GM21723 (cell line): ENCODE measurements around the gene CAMTA1.

Experiments
- ATAC-seq: cut with Tn5 transposase; IDR thresholded peaks from one replicate; pipeline ENCODE4 v1.9.1; 2021; ENCODE audit warnings: mild to moderate bottlenecking, moderate library complexity; ENCODE audit not compliant: unreplicated experiment

Gene CAMTA1

GRCh38 chr1:7632176-7632575, 846.9 kb downstream of the CAMTA1 start:
- ATAC-seq, result no peak

GRCh38 chr1:7632681-7633080, 847.4 kb downstream of the CAMTA1 start:
- no peak for ATAC-seq

- no peak for ATAC-seq
Observed at GRCh38 chr1:7633506-7634245, 848.4 kb downstream of the CAMTA1 start.

GRCh38 chr1:7634546-7635240, 849.4 kb downstream of the CAMTA1 start:
- no peak for ATAC-seq

GRCh38 chr1:7636795-7637526, 851.7 kb downstream of the CAMTA1 start:
- no peak for ATAC-seq

GRCh38 chr1:7638078-7638477, 852.8 kb downstream of the CAMTA1 start:
- ATAC-seq, result no peak

GRCh38 chr1:7639435-7640131, 854.3 kb downstream of the CAMTA1 start:
- ATAC-seq, result no peak

GRCh38 chr1:7640350-7640749, 855.1 kb downstream of the CAMTA1 start:
- no peak for ATAC-seq

- ATAC-seq, result no peak
Observed at GRCh38 chr1:7640920-7641585, 855.8 kb downstream of the CAMTA1 start.

GRCh38 chr1:7641587-7642417, 856.5 kb downstream of the CAMTA1 start:
- no peak for ATAC-seq

- ATAC-seq, result no peak
Observed at GRCh38 chr1:7642418-7642704, 857.1 kb downstream of the CAMTA1 start.

GRCh38 chr1:7642781-7643529, 857.7 kb downstream of the CAMTA1 start:
- ATAC-seq, result no peak

GRCh38 chr1:7643530-7643929, 858.3 kb downstream of the CAMTA1 start:
- no peak for ATAC-seq

GRCh38 chr1:7644086-7644485, 858.8 kb downstream of the CAMTA1 start:
- no peak for ATAC-seq

- ATAC-seq, result no peak
Observed at GRCh38 chr1:7644961-7645750, 859.9 kb downstream of the CAMTA1 start.

GRCh38 chr1:7645751-7646048, 860.4 kb downstream of the CAMTA1 start:
- ATAC-seq, result no peak

- ATAC-seq, result no peak
Observed at GRCh38 chr1:7646164-7646563, 860.9 kb downstream of the CAMTA1 start.

GRCh38 chr1:7646981-7647901, 862.0 kb downstream of the CAMTA1 start:
- ATAC-seq, result no peak
